Gastroesophageal sphincter (tissue), 3 donors: ENCODE results near the gene ZMIZ1.

Source experiments
- POLR2AphosphoS5 ChIP-seq: sonication (generic); formaldehyde crosslinking; IDR thresholded peaks from one replicate; pipeline ENCODE4 v1.6.1; 2017; ENCODE audit warnings: antibody characterized with exemption
- TF ChIP-seq, protein P1 (sequence below), 4 experiments: fragments of 200-600 bp in 2 of 4; fragments of 450-650 bp in 2 of 4; sonication (generic) in 1 of 4; IDR thresholded peaks; one replicate each; pipeline ENCODE4 v1.5.1; 2017 to 2019; ENCODE audit warnings: antibody characterized with exemption in 4 of 4, mild to moderate bottlenecking in 2 of 4, moderate library complexity in 2 of 4

DNA sequence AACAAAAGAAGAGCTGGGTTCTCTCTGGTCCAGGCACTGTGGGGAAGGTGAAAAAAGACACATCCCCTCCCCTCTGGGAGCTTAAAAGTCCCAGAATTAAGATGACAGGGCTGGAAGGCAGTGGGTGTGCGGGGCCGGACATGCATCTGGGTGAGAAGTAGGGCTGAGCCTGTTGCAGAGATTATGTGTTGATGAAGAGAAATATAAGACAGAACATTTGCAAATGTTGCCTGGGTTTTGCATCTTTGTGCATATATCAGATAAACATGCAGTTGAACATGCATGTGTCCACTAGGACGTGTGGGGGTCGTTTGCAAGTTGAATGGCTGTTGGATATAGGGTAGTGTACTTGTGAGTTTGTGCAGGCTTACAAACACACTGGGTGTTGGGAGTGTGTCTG is 184.2 kb downstream of the ZMIZ1 start:
- TF ChIP-seq POLR2AphosphoS5, result no peak
- TF ChIP-seq, protein P1, sequence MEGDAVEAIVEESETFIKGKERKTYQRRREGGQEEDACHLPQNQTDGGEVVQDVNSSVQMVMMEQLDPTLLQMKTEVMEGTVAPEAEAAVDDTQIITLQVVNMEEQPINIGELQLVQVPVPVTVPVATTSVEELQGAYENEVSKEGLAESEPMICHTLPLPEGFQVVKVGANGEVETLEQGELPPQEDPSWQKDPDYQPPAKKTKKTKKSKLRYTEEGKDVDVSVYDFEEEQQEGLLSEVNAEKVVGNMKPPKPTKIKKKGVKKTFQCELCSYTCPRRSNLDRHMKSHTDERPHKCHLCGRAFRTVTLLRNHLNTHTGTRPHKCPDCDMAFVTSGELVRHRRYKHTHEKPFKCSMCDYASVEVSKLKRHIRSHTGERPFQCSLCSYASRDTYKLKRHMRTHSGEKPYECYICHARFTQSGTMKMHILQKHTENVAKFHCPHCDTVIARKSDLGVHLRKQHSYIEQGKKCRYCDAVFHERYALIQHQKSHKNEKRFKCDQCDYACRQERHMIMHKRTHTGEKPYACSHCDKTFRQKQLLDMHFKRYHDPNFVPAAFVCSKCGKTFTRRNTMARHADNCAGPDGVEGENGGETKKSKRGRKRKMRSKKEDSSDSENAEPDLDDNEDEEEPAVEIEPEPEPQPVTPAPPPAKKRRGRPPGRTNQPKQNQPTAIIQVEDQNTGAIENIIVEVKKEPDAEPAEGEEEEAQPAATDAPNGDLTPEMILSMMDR (IDR thresholded peaks at IDR 0.05), result no peak
